D341Med (cell line): ENCODE data around the gene NCOA7.

Source experiments
- DNase-seq: peaks from one replicate; pipeline ENCODE4 v3.0.0; 2012; ENCODE audit warnings: low spot score

NCOA7 gene

DNA sequence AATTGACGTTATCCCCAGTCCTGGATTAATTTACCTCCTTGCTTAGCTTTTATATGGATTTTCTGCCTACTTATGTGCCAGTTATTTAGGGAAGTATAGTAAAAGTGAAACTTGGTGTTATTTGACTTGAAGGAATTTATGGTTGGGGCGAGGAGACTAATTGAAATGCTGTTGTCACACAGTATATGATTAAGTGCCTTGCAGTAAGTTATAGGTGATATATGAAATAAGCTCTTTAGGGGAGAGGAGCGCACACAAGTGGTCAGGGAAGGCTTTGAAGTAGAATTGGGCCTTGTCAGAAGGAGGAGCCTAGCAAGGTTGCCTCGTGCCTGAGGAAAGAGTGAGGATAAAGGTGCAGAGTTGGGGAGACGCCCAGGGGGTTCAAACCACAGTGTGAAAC is 20.5 kb downstream of the NCOA7 start:
- no peak for DNase-seq

DNA sequence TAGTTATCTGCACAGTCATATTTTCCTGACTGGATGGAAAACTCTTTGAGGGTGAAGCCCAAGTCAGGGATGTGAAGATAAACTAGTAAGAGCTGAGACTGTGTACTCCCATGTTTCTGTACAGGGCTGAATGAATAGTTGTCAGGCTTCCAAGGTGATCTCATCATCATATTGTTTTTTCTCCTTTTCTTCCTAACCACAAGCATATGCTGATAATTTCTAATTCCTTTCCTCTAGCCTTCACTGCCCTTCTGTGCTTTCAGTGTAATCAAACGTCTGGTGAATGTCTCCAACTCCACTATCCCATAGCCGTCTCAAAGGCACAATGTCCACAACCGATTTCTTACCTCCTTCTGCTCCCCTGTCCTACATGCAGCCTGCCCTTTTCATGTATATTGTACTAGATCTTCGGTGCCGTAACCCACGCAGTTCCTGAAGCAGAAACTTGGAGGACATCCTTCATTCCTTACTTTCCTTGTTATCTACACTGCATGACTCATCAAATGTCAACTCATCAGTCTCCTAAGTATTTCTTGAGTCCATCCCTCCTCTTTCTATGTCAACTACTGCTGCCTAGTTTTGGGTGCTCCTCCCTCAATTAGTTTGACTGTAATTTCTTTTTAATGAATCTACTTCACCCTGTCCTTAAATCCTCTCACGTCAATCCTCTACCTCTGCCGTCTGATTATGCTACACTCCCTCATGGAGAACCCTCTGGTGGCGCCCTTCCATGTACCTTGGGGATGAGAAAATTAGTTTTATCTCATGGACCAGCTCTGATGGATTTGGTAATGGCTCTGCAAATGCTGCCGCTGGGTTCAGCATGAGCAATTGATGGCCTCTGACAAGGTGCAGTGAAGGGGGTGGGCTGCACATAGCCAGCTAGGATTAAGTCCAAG is 21.9 kb downstream of the NCOA7 start:
- no peak for DNase-seq

DNA sequence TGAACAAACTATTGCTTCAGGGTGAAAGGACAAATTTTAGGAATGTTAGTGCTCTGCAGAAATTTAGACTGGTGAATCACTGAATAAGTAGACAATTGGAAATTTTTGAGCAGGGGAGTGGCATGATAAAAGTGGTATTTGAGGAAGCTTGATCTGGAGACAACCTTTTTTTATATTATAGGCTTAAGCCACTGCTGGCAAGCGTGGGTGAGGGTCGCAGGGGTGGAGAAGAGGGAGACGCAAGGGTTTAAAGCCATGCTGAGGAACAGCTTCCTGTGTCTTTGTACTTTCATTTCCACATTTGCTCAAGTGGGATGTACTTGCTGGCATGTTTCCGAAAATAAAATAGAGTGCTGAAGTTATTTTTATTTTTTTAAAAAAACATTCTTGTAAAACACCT is 23.7 kb downstream of the NCOA7 start:
- no peak for DNase-seq

DNA sequence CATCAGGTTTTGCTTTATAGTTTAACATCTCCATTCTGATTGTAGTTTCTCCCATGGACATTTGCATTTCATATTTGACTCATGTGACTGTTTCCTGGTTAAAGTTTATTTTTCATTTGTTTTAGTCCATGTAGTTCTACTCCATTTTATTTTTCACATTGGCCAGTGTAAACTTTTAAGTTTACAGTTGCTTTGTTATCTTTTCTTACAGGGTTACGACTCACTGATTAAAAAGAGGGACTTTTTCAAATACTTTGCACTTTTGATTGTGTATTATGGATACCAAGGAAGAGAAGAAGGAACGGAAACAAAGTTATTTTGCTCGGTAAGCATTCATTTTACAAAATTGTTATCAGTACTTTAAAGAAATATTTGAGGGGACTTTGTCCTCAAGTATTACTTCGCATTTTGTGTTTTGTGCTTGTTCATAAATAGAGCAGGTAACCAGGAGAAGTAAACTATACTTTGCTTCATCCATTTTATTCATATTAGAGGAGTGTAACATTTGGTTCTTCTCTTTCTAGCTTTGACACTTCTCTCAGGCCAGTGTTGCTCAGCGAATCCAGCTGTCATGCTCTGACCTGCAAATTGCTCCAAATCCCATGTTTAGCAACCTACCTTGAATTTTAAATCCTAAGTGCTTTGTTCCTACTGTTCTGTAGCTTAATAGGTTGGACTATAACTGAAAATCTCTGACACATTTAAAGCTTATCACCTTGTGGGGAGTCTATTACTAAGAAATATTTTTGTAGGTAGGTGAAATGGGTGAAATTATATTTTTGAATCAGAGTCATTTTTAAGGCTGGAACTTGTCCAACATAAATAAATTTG is 24.5 kb downstream of the NCOA7 start:
- no peak for DNase-seq

DNA sequence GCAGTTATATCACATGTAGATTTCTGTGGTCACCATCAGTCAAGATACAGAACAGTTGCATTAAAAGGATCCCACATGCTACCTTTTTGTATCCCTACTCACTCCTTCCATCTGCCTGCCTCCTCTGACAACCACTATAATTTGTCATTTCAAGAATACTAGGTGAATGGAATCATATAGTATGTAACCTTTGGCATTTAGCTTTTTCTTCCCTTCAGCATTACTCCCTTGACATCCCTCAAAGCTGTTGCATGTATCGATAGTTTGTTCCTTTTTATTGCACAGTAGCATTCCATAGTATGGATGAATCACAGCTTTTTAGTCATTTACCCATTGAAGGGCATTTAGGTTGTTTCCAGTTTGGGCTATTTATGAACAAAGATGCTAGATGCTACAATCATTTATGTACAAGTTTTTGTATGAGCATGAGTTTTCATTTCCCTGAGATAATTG is 26.1 kb downstream of the NCOA7 start:
- DNase-seq, result no peak

GRCh38 chr6:125818225-125818657 is 27.5 kb downstream of the NCOA7 start:
- DNase-seq, result no peak

- no peak for DNase-seq
Observed at GRCh38 chr6:125818772-125819260, 28.1 kb downstream of the NCOA7 start.

DNA sequence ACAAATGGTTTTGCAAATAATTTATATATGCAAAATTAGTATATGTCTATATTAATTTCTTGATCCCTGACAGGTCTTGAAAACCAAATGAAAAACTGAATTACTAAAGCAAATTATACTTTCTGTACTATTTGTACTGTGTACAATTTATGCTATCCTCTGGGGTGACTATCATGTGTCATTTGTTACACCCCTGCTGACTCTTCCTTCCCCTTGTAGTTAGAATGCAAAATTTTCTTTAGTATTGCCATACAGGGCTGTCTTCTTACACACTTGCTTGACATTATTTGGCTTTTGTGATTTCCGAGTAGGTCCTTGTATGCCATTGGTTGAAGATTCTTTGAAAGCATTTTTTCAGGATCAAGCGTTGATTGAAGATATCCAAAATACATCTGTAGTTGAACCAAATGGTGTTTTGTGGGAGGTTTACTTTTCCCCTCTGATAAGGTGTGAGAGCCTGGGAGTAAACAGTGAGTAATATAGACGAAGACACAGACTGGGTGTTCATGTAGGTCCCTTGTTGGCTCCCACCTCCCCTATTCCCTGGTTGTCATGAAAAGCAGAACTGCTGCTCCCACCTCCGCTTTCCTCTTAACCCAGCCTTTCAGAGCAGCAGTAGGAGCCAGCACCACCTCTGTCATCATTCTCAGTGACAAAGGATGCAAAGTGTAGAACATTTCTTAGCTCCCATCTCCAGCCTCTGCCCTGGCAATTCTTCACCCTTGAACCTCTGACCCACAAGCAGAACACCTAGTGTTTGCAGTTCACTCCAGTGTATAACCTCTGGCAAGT is 29.0 kb downstream of the NCOA7 start:
- no peak for DNase-seq

GRCh38 chr6:125821825-125822281 is 31.1 kb downstream of the NCOA7 start:
- DNase-seq, result no peak

DNA sequence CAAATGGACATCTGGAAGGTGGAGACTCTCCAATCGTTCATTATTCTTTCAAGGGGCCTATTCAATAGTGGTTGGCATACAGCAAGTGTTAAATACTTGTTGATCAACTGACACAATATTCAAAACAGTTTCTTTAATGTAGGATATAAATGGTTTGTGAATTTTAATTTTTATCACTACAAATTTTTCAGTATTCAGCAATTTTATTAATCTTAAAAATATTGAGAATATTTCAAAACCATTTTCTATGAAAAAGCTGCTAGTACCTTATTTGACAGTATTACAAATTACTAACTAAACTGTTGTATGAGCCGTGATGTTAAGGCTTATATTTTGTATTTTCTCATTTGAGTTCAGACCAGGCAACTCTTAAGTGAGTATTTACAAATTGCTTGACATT is 32.4 kb downstream of the NCOA7 start:
- no peak for DNase-seq

DNA sequence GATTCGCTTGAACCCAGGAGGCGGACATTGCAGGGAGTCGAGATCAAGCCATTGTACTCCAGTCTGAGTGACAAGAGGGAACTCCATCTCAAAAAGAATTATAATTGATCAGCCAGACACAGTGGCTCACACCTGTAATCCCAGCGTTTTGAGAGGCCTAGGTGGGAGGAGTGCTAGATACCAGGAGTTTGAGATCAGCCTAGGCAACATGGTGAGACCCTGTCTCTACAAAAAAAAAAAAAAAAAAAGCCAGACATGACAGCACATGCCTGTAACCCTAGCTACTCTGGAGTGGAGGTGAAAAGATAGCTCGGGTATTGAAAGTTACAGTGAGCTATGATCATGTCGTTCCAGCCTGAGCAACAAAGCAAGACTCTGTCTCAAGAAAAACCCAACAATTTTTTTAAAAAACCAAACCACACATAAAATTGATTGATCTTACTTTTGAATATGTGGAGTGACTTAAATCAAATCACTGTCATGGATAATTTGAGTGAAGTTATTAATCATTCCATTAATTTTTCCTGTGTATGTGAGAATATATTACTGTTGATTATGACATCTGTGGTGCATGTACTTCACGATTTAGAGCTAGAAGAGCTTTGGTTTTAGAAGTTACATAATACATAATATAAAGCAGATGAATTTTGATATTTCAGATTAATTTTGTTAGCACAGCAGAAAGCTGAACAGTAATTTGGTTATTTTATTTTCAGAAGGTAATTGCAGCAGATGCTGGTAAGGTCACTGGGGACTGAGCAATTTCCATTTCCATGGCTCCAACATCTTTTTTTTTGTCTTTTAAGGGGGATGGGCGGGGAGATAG is 34.4 kb downstream of the NCOA7 start:
- no peak for DNase-seq

- DNase-seq, result no peak
Observed at GRCh38 chr6:125826695-125827463, 36.1 kb downstream of the NCOA7 start.

DNA sequence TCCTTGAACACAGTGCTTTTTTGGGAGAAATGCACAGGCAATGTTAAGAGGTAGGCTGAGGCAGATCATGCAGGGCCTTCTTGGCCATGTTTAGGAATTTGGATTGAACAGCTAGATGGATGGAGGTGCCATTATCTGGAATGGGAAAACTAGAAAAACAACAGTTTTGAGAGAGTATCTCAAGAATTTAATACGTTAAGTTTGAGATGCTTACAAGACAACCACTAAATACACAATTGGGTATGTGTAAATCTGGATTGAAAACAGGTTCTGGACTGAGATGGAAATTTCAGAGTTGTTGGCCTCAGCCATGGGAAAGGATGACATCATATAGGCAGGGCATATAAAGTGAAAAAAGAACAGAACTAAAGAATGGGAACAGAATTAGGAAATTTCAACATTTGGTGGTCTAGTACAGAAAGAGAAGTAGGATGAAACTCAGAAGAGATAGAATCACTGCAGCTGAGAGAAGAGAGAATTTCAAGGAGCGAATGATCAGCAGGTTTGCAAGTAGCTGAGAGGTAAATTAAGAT is 37.1 kb downstream of the NCOA7 start:
- DNase-seq, result no peak

GRCh38 chr6:125828476-125829039 is 37.8 kb downstream of the NCOA7 start:
- no peak for DNase-seq

- no peak for DNase-seq
Observed at GRCh38 chr6:125829433-125829832, 38.7 kb downstream of the NCOA7 start.

DNA sequence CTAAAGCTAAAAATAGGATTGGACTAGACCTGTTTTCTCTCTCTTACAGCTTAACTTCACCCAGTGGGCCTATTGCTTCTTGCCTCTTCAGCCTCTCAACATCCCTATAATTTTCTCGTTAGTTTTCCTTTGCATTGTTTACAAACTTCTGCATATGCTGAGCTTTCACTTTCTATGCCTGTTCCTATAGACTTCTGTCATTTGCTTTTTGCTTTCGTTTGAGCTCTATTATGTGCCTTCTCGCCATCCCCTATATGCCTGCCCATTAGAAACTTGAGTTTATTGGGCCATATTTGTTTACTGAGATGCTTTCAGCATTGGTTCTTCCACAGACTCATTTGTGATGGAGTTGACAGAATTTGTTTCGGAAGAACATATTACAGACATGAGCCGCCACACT is 40.9 kb downstream of the NCOA7 start:
- no peak for DNase-seq

DNA sequence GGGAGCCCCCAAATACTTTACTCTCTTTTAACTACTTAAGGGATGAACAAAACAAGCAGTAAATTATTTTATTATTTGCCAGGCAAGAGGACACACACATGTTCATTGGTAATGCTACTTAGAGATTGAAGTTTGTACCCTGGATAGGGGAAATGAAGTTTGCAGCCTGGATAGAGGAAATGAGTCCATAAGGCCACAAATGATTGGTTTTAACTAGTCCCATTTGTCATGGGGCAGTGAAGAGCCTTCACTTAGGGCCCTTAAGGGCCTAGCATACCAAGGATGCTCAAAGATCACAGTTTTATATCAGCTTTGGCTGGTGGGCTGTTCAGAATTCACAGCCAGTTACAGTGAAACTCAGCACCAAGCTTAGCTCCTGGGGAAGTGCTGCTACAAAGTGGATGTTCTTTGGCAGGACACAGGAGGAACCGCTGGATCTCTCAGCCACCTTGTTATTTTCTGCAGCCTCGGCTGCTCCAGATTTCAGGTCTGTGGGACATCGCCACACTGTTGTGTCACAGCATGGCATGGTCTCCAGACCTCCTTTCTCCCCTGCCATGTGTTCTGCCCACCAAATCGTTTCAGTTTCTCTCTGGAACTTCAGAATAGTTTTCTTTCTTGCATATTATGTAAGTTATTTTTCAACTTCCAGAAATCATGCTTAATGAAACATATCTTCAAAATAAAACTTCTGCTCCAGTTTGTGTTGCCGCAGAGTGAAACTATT is 41.8 kb downstream of the NCOA7 start:
- no peak for DNase-seq

DNA sequence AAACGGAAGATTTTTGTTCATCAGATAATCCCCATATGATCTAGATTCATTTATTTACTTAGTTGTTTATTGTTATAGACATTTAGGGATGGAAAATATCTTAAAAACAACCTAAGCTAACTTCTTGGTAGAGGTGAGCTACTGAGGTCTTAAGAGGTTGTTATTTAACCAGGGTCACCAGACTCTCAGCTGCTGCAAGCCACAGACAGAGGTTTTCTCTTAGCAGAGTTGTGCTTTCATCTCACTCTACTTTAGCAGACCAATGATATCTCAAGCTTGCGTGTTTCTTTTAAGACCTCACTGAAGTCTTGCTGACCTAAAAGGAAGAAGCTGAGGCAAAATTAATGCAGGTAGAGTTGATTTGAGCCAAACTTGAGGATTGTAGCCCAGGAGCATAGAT is 43.6 kb downstream of the NCOA7 start:
- DNase-seq, result no peak

DNA sequence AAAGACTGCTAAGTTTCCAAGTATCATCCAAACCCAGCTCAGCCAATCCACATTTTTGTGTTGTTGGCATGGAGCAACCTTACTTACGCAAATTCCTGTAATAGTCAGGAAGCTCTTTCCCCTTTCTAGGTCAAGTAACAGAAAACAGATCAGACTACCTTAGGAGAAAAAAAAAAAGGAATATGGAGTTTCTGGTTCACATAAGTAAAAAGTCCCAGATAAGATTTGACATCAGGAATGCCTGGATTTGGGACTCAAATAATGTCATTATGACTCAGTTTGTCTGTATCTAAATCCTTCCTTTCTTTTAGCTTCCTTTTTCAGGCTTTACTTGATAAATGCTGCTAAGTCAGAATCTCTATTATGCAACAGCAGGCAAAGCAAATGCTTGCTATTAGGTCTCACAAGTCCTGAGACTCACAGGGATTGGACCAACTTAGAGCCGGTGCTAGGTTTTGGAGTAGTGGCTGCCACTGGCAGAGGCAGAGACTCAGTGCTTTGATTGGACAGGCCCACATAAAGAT is 44.5 kb downstream of the NCOA7 start:
- no peak for DNase-seq
